ENCODE data around the gene CWC15. TPM values are rescaled to one million over a fixed set of nuclear protein-coding genes. Genes with fewer than 3 reads are reported as not detected.

The CWC15 gene
- total and polyA plus RNA-seq, 4 donors = 17.6 to 47.0 (median 20.9) TPM

DNA sequence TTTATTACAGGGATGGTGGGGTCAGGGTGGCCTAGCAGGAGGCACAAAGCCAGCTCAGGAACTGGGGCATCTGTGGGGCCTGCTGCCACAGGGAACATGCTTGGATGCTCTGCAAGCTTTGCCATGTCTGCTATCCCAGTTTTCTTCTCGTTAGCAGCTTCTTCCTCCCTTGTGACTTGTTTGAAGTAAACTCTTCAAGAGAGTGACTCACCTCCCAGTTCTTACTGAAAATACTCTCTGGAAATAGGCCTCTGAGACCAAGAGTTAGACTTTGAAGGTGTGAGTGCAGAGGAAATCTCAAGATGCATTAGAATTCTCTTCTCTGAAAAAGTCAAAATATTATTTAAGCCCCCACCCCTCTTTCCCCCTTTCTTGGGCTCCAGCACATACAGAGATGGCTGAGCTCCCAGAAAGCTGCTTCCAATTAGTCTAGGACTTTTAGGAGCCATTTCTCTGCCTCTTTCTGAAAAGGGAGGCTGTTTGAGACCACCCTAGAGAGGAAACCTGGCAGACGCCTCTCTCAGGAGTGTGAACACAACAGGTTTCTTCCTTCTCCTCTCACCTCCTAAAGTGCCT, 15.1 kb downstream of the CWC15 start:
- no peak for DNase-seq (ENCODE audit: low spot score)
- Histone ChIP-seq H3K27me3 (ENCODE audit: control insufficient read depth in 4 of 4, insufficient read depth in 4 of 4, low read length in 3 of 4) (no peaks in the 10 kb centered on the region), H3K4me3 (ENCODE audit: low read depth in 1 of 3, low read length in 3 of 3) (no peak overlapping the region), H3K9me3 (ENCODE audit: control insufficient read depth in 4 of 4, low read length in 3 of 4) (no peaks in the 10 kb centered on the region), H3K4me1 (ENCODE audit: control insufficient read depth in 4 of 4, insufficient read depth in 4 of 4, low read length in 3 of 4) (no peaks in the 10 kb centered on the region), H3K36me3 (ENCODE audit: control insufficient read depth in 4 of 4, insufficient read depth in 3 of 4, low read depth in 1 of 4, low read length in 3 of 4) (peaks cover 4 to 29% (median 21%) of the 10 kb centered on the region in 4 donors), H3K9ac (ENCODE audit: low read depth in 1 of 2, low read length in 2 of 2) (no peak overlapping the region), H3K27ac (ENCODE audit: low read depth in 1 of 2, low read length in 2 of 2) (no peak overlapping the region)
- 64% methylated on average over 2 of the region's 2 CpGs for WGBS
- TF ChIP-seq YY1 (IDR thresholded peaks at IDR 0.05) (no peak), GABPA (IDR thresholded peaks at IDR 0.05 in 1 of 2, conservative IDR thresholded peaks at IDR 0.05 in 1 of 2) (no peak), JUND (IDR thresholded peaks at IDR 0.05) (no peak), RAD21 (IDR thresholded peaks at IDR 0.05) (no peak), HNF4A (conservative IDR thresholded peaks at IDR 0.05) (no peak), HNF4G (IDR thresholded peaks at IDR 0.05) (no peak), SP1 (IDR thresholded peaks at IDR 0.05) (no peak), TAF1 (conservative IDR thresholded peaks at IDR 0.05) (no peak), FOXA1 (IDR thresholded peaks at IDR 0.05) (no peak), EGR1 (IDR thresholded peaks at IDR 0.05; ENCODE audit: low read depth in 2 of 2) (no peak)
- TF ChIP-seq, protein P1, sequence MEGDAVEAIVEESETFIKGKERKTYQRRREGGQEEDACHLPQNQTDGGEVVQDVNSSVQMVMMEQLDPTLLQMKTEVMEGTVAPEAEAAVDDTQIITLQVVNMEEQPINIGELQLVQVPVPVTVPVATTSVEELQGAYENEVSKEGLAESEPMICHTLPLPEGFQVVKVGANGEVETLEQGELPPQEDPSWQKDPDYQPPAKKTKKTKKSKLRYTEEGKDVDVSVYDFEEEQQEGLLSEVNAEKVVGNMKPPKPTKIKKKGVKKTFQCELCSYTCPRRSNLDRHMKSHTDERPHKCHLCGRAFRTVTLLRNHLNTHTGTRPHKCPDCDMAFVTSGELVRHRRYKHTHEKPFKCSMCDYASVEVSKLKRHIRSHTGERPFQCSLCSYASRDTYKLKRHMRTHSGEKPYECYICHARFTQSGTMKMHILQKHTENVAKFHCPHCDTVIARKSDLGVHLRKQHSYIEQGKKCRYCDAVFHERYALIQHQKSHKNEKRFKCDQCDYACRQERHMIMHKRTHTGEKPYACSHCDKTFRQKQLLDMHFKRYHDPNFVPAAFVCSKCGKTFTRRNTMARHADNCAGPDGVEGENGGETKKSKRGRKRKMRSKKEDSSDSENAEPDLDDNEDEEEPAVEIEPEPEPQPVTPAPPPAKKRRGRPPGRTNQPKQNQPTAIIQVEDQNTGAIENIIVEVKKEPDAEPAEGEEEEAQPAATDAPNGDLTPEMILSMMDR (IDR thresholded peaks at IDR 0.05; ENCODE audit: low read depth, low read length, missing input control) = no peak
- TF ChIP-seq, protein P2, sequence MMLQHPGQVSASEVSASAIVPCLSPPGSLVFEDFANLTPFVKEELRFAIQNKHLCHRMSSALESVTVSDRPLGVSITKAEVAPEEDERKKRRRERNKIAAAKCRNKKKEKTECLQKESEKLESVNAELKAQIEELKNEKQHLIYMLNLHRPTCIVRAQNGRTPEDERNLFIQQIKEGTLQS (IDR thresholded peaks at IDR 0.05) = no peak
- TF ChIP-seq, protein P3, sequence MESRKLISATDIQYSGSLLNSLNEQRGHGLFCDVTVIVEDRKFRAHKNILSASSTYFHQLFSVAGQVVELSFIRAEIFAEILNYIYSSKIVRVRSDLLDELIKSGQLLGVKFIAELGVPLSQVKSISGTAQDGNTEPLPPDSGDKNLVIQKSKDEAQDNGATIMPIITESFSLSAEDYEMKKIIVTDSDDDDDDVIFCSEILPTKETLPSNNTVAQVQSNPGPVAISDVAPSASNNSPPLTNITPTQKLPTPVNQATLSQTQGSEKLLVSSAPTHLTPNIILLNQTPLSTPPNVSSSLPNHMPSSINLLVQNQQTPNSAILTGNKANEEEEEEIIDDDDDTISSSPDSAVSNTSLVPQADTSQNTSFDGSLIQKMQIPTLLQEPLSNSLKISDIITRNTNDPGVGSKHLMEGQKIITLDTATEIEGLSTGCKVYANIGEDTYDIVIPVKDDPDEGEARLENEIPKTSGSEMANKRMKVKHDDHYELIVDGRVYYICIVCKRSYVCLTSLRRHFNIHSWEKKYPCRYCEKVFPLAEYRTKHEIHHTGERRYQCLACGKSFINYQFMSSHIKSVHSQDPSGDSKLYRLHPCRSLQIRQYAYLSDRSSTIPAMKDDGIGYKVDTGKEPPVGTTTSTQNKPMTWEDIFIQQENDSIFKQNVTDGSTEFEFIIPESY (IDR thresholded peaks at IDR 0.05) = no peak

DNA sequence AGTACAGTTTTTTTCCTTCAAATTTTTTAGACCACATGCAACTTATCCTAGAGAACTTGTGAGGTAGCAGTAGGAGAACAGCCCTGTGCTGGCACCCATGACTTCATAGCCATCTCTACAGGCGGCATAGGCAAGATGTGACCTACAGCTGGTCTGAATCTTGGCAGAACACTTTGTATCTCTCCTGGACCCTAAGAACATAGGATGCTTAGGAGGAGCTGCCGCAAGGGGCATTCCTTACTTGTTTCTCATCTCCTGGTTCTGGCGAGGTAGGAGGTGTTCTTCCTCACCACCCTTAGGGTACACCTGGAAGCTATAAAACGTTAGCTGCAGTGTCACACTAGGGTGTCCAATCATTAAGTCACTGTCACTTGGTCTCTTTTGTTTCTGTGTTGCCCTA, 16.4 kb downstream of the CWC15 start:
- no peak for DNase-seq (ENCODE audit: low spot score)
- H3K36me3 ChIP-seq (ENCODE audit: control insufficient read depth in 4 of 4, insufficient read depth in 3 of 4, low read depth in 1 of 4, low read length in 3 of 4) = peaks cover 2 to 17% (median 10%) of the 10 kb centered on the region in 4 donors
- H3K4me3 ChIP-seq (ENCODE audit: low read depth in 1 of 3, low read length in 3 of 3) = no peak overlapping the region
- WGBS = 69% methylated on average over 4 of the region's 4 CpGs
- no peaks in the 10 kb centered on the region for H3K4me1 ChIP-seq (ENCODE audit: control insufficient read depth in 4 of 4, insufficient read depth in 4 of 4, low read length in 3 of 4)
- H3K27ac ChIP-seq (ENCODE audit: low read depth in 1 of 2, low read length in 2 of 2) = no peak overlapping the region
- TF ChIP-seq NR2F2 (IDR thresholded peaks at IDR 0.05) = no peak
- TF ChIP-seq, protein P2 (IDR thresholded peaks at IDR 0.05) = no peak
- no peak for TF ChIP-seq JUND (IDR thresholded peaks at IDR 0.05)
- no peaks in the 10 kb centered on the region for H3K9me3 ChIP-seq (ENCODE audit: control insufficient read depth in 4 of 4, low read length in 3 of 4)
- H3K9ac ChIP-seq (ENCODE audit: low read depth in 1 of 2, low read length in 2 of 2) = no peak overlapping the region
- H3K27me3 ChIP-seq (ENCODE audit: control insufficient read depth in 4 of 4, insufficient read depth in 4 of 4, low read length in 3 of 4) = no peaks in the 10 kb centered on the region

DNA sequence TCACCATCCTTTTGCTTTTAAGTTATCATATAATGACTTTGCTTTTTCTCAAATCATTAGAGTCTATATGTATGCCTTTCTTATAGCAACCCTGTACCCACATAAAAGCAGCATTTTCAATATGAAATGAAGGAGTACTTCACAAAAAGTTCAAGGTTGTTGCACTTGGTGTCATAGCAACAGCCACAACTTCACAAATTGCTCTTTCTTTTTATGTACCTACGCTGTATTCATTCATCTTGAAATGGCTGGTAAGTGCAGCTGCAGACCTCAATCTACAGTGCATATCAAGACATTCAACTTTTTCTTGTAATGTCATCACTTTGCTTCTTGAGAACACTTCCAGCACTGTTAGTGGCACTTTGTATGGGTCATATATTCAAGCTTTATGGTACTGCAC, 18.6 kb downstream of the CWC15 start:
- Histone ChIP-seq H3K27me3 (ENCODE audit: control insufficient read depth in 4 of 4, insufficient read depth in 4 of 4, low read length in 3 of 4) (no peaks in the 10 kb centered on the region), H3K27ac (ENCODE audit: low read depth in 1 of 2, low read length in 2 of 2) (no peak overlapping the region), H3K9ac (ENCODE audit: low read depth in 1 of 2, low read length in 2 of 2) (no peak overlapping the region), H3K9me3 (ENCODE audit: control insufficient read depth in 4 of 4, low read length in 3 of 4) (no peaks in the 10 kb centered on the region), H3K36me3 (ENCODE audit: control insufficient read depth in 4 of 4, insufficient read depth in 3 of 4, low read depth in 1 of 4, low read length in 3 of 4) (peaks cover 2 to 5% (median 3%) of the 10 kb centered on the region in 4 donors), H3K4me3 (ENCODE audit: low read depth in 1 of 3, low read length in 3 of 3) (no peak overlapping the region), H3K4me1 (ENCODE audit: control insufficient read depth in 4 of 4, insufficient read depth in 4 of 4, low read length in 3 of 4) (no peaks in the 10 kb centered on the region)
- WGBS = 87% methylated on average over 1 of the region's 1 CpG
- DNase-seq (ENCODE audit: low spot score) = no peak
- TF ChIP-seq NR2F2 (IDR thresholded peaks at IDR 0.05) (no peak), HNF4G (IDR thresholded peaks at IDR 0.05) (no peak), YY1 (IDR thresholded peaks at IDR 0.05) (no peak), FOXA2 (IDR thresholded peaks at IDR 0.05) (no peak), SP1 (IDR thresholded peaks at IDR 0.05) (no peak), HNF4A (conservative IDR thresholded peaks at IDR 0.05) (no peak), RXRA (IDR thresholded peaks at IDR 0.05) (no peak), FOXA1 (IDR thresholded peaks at IDR 0.05) (no peak)
- TF ChIP-seq, protein P3 (IDR thresholded peaks at IDR 0.05) = no peak
- TF ChIP-seq, protein P2 (IDR thresholded peaks at IDR 0.05) = no peak
- TF ChIP-seq, protein P1 (IDR thresholded peaks at IDR 0.05; ENCODE audit: low read depth, low read length, missing input control) = no peak

Measured in liver (tissue), 9 donors.